ENCODE data around the gene PKIB.

Gene PKIB

GRCh38 chr6:122663981-122664380 lies 53.8 kb downstream of the PKIB start:
- no peak for DNase-seq (ENCODE audit: low read depth, low spot score)
- no peak for TF ChIP-seq SUZ12 (IDR thresholded peaks at IDR 0.05; ENCODE audit: extremely low read depth, insufficient read depth, insufficient read length)
- TF ChIP-seq YY1 (IDR thresholded peaks at IDR 0.05; ENCODE audit: insufficient read depth, insufficient read length), result no peak
- no peak for TF ChIP-seq ZNF274 (IDR thresholded peaks at IDR 0.05; ENCODE audit: low read depth, low read length)
- no peaks in the 10 kb centered on the region for H3K27me3 ChIP-seq (ENCODE audit: insufficient read depth, insufficient read length)
- no peaks in the 10 kb centered on the region for H3K36me3 ChIP-seq (ENCODE audit: insufficient read depth, insufficient read length, low read length)
- H3K4me1 ChIP-seq (ENCODE audit: insufficient read depth, insufficient read length), result no peaks in the 10 kb centered on the region
- no peaks in the 10 kb centered on the region for H3K9me3 ChIP-seq (ENCODE audit: insufficient read depth, low read length)
- no peak overlapping the region for H3K9ac ChIP-seq (ENCODE audit: insufficient read length, low read depth)
- H3K4me3 ChIP-seq (ENCODE audit: insufficient read length, low read depth), result no peak overlapping the region

GRCh38 chr6:122665929-122666328 lies 55.7 kb downstream of the PKIB start:
- Histone ChIP-seq H3K4me1 (ENCODE audit: insufficient read depth, insufficient read length) (no peaks in the 10 kb centered on the region), H3K4me3 (ENCODE audit: insufficient read length, low read depth) (no peak overlapping the region), H3K9ac (ENCODE audit: insufficient read length, low read depth) (no peak overlapping the region), H3K27me3 (ENCODE audit: insufficient read depth, insufficient read length) (no peaks in the 10 kb centered on the region), H3K36me3 (ENCODE audit: insufficient read depth, insufficient read length, low read length) (no peaks in the 10 kb centered on the region), H3K9me3 (ENCODE audit: insufficient read depth, low read length) (no peaks in the 10 kb centered on the region)
- no peak for DNase-seq (ENCODE audit: low read depth, low spot score)
- TF ChIP-seq ZNF274 (IDR thresholded peaks at IDR 0.05; ENCODE audit: low read depth, low read length), result no peak
- TF ChIP-seq YY1 (IDR thresholded peaks at IDR 0.05; ENCODE audit: insufficient read depth, insufficient read length), result no peak
- TF ChIP-seq SUZ12 (IDR thresholded peaks at IDR 0.05; ENCODE audit: extremely low read depth, insufficient read depth, insufficient read length), result no peak

GRCh38 chr6:122666418-122666817 lies 56.2 kb downstream of the PKIB start:
- H3K36me3 ChIP-seq (ENCODE audit: insufficient read depth, insufficient read length, low read length), result no peaks in the 10 kb centered on the region
- no peak for DNase-seq (ENCODE audit: low read depth, low spot score)
- no peaks in the 10 kb centered on the region for H3K4me1 ChIP-seq (ENCODE audit: insufficient read depth, insufficient read length)
- TF ChIP-seq SUZ12 (IDR thresholded peaks at IDR 0.05; ENCODE audit: extremely low read depth, insufficient read depth, insufficient read length), result no peak
- TF ChIP-seq ZNF274 (IDR thresholded peaks at IDR 0.05; ENCODE audit: low read depth, low read length), result no peak
- no peak for TF ChIP-seq YY1 (IDR thresholded peaks at IDR 0.05; ENCODE audit: insufficient read depth, insufficient read length)
- H3K27me3 ChIP-seq (ENCODE audit: insufficient read depth, insufficient read length), result no peaks in the 10 kb centered on the region
- H3K4me3 ChIP-seq (ENCODE audit: insufficient read length, low read depth), result no peak overlapping the region
- no peak overlapping the region for H3K9ac ChIP-seq (ENCODE audit: insufficient read length, low read depth)
- no peaks in the 10 kb centered on the region for H3K9me3 ChIP-seq (ENCODE audit: insufficient read depth, low read length)

- Histone ChIP-seq H3K27me3 (ENCODE audit: insufficient read depth, insufficient read length) (no peaks in the 10 kb centered on the region), H3K36me3 (ENCODE audit: insufficient read depth, insufficient read length, low read length) (peaks cover 3% of the 10 kb centered on the region), H3K9ac (ENCODE audit: insufficient read length, low read depth) (no peak overlapping the region), H3K9me3 (ENCODE audit: insufficient read depth, low read length) (no peaks in the 10 kb centered on the region), H3K4me3 (ENCODE audit: insufficient read length, low read depth) (no peak overlapping the region), H3K4me1 (ENCODE audit: insufficient read depth, insufficient read length) (no peaks in the 10 kb centered on the region)
- DNase-seq (ENCODE audit: low read depth, low spot score), result no peak
- no peak for TF ChIP-seq ZNF274 (IDR thresholded peaks at IDR 0.05; ENCODE audit: low read depth, low read length)
- TF ChIP-seq YY1 (IDR thresholded peaks at IDR 0.05; ENCODE audit: insufficient read depth, insufficient read length), result no peak
- no peak for TF ChIP-seq SUZ12 (IDR thresholded peaks at IDR 0.05; ENCODE audit: extremely low read depth, insufficient read depth, insufficient read length)
Observed at GRCh38 chr6:122669418-122669817, 59.2 kb downstream of the PKIB start.

- Histone ChIP-seq H3K9ac (ENCODE audit: insufficient read length, low read depth) (no peak overlapping the region), H3K27me3 (ENCODE audit: insufficient read depth, insufficient read length) (no peaks in the 10 kb centered on the region), H3K4me1 (ENCODE audit: insufficient read depth, insufficient read length) (no peaks in the 10 kb centered on the region), H3K4me3 (ENCODE audit: insufficient read length, low read depth) (no peak overlapping the region), H3K36me3 (ENCODE audit: insufficient read depth, insufficient read length, low read length) (peaks cover 3% of the 10 kb centered on the region), H3K9me3 (ENCODE audit: insufficient read depth, low read length) (no peaks in the 10 kb centered on the region)
- DNase-seq (ENCODE audit: low read depth, low spot score), result no peak
- no peak for TF ChIP-seq ZNF274 (IDR thresholded peaks at IDR 0.05; ENCODE audit: low read depth, low read length)
- no peak for TF ChIP-seq YY1 (IDR thresholded peaks at IDR 0.05; ENCODE audit: insufficient read depth, insufficient read length)
- no peak for TF ChIP-seq SUZ12 (IDR thresholded peaks at IDR 0.05; ENCODE audit: extremely low read depth, insufficient read depth, insufficient read length)
Observed at GRCh38 chr6:122669868-122670267, 59.7 kb downstream of the PKIB start.

- no peaks in the 10 kb centered on the region for H3K27me3 ChIP-seq (ENCODE audit: insufficient read depth, insufficient read length)
- peaks cover 3% of the 10 kb centered on the region for H3K36me3 ChIP-seq (ENCODE audit: insufficient read depth, insufficient read length, low read length)
- TF ChIP-seq SUZ12 (IDR thresholded peaks at IDR 0.05; ENCODE audit: extremely low read depth, insufficient read depth, insufficient read length) (no peak), YY1 (IDR thresholded peaks at IDR 0.05; ENCODE audit: insufficient read depth, insufficient read length) (no peak), ZNF274 (IDR thresholded peaks at IDR 0.05; ENCODE audit: low read depth, low read length) (no peak)
- H3K9me3 ChIP-seq (ENCODE audit: insufficient read depth, low read length), result no peaks in the 10 kb centered on the region
- H3K4me3 ChIP-seq (ENCODE audit: insufficient read length, low read depth), result no peak overlapping the region
- DNase-seq (ENCODE audit: low read depth, low spot score), result no peak
- H3K4me1 ChIP-seq (ENCODE audit: insufficient read depth, insufficient read length), result no peaks in the 10 kb centered on the region
- no peak overlapping the region for H3K9ac ChIP-seq (ENCODE audit: insufficient read length, low read depth)
Observed at GRCh38 chr6:122671251-122671650, 61.0 kb downstream of the PKIB start.

GRCh38 chr6:122673343-122673961 lies 63.2 kb downstream of the PKIB start:
- H3K9me3 ChIP-seq (ENCODE audit: insufficient read depth, low read length), result no peaks in the 10 kb centered on the region
- H3K9ac ChIP-seq (ENCODE audit: insufficient read length, low read depth), result no peak overlapping the region
- TF ChIP-seq SUZ12 (IDR thresholded peaks at IDR 0.05; ENCODE audit: extremely low read depth, insufficient read depth, insufficient read length) (no peak), YY1 (IDR thresholded peaks at IDR 0.05; ENCODE audit: insufficient read depth, insufficient read length) (no peak), ZNF274 (IDR thresholded peaks at IDR 0.05; ENCODE audit: low read depth, low read length) (no peak)
- no peaks in the 10 kb centered on the region for H3K4me1 ChIP-seq (ENCODE audit: insufficient read depth, insufficient read length)
- DNase-seq (ENCODE audit: low read depth, low spot score), result no peak
- peaks cover 3% of the 10 kb centered on the region for H3K36me3 ChIP-seq (ENCODE audit: insufficient read depth, insufficient read length, low read length)
- H3K27me3 ChIP-seq (ENCODE audit: insufficient read depth, insufficient read length), result no peaks in the 10 kb centered on the region
- H3K4me3 ChIP-seq (ENCODE audit: insufficient read length, low read depth), result no peak overlapping the region

Data from NT2/D1 (cell line).